Body of pancreas (tissue), 4 donors: Measurements from ENCODE around the gene IGFALS.

Experiments used
- CTCF ChIP-seq, 7 experiments: fragments of 450-650 bp in 4 of 7; fragments of 200-600 bp in 3 of 7; sonication (generic) in 3 of 7; IDR thresholded peaks; one replicate each; pipeline ENCODE4 v1.5.1; 2016 to 2019; ENCODE audit warnings: antibody characterized with exemption in 7 of 7
- POLR2A ChIP-seq, 3 donors: fragments of 450-650 bp; IDR thresholded peaks; one replicate each; pipeline ENCODE4 v1.6.1; 2016; ENCODE audit warnings: antibody characterized with exemption in 3 of 3, mild to moderate bottlenecking in 2 of 3

- TF ChIP-seq POLR2A (IDR thresholded peaks at IDR 0.05) (no peak), CTCF (IDR thresholded peaks at IDR 0.05) (no peak)
Measured at GRCh38 chr16:1745900-1746692, 47.4 kb downstream of the IGFALS start.
